HepG2 (cell line): ENCODE results near the gene CHCHD6. TPM values are rescaled to one million over a fixed set of nuclear protein-coding genes. Genes with fewer than 3 reads are reported as not detected.

ENCODE experiments used
- GLI4 ChIP-seq: sonication (generic); formaldehyde crosslinking; IDR thresholded peaks from 2 replicates; pipeline ENCODE4 v1.5.1; 2020; ENCODE audit warnings: missing genetic modification reagents, mild to moderate bottlenecking, moderate library complexity, borderline replicate concordance
- PITX1 ChIP-seq: sonication (generic); formaldehyde crosslinking; IDR thresholded peaks from 2 replicates; pipeline ENCODE4 v1.5.1; 2020; ENCODE audit warnings: mild to moderate bottlenecking, missing genetic modification reagents
- polyA plus RNA-seq, 8 experiments: library from polyadenylated mRNA; depleted of rRNA in 3 of 8; stranded (reverse) in 7 of 8; unstranded in 1 of 8; fragments of >200 nt; fragmentation: Illumina TruSeq in 4 of 8; extraction: Trizol in 4 of 8; gene quantifications; 2 replicates each; pipeline versions ENCODE4 v1.2.1 to v1.2.3, GENCODE V29; 2011 to 2016; ENCODE audit warnings: low read depth in 4 of 8, missing spikeins in 1 of 8, mixed read lengths in 1 of 8; ENCODE audit not compliant: insufficient read depth in 1 of 8
- total RNA-seq, 5 experiments: library from RNA; depleted of rRNA; stranded (reverse); fragments of >200 nt; fragmentation: Illumina TruSeq; extraction: Trizol; gene quantifications; 2 replicates each; pipeline ENCODE4 v1.2.3, GENCODE V29; 2016; ENCODE audit warnings: low read depth in 1 of 5
- TF ChIP-seq, protein P1 (sequence below): sonication (generic); formaldehyde crosslinking; IDR thresholded peaks from 2 replicates; pipeline ENCODE4 v1.5.0; 2020; ENCODE audit warnings: mild to moderate bottlenecking, missing genetic modification reagents, borderline replicate concordance
- TF ChIP-seq, protein P2 (sequence below), 2 experiments: IDR thresholded peaks; 2 replicates each; pipeline ENCODE4 v1.6.1; 2011 to 2012; ENCODE audit warnings: low read length in 2 of 2, borderline replicate concordance in 1 of 2, low read depth in 1 of 2, mild to moderate bottlenecking in 1 of 2, moderate library complexity in 1 of 2

Gene CHCHD6
- total and polyA plus RNA-seq, 2 of the 13 experiments (the other 11 are each of a cell fraction or from before 2014, with no cell fraction given): 20.3 to 20.8 TPM

DNA sequence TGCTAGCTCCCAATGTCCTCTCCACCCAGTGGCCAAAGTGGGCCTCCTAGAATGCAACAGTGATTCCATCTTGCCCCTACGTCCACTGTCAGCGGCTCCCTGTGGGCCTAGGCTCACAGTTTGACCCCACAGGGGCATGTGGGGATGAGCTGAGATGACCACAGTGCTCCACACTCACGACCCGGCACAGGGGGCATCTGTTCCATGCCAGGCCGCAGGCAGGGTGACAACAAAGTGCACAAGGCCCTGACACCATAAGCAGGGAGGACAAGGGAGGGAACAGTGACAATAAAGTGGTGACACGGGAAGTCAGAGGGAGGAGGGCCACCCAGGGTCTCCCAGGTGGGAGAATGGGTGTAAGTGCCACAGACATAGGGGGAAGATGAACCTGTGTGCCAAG, 273.8 kb downstream of the CHCHD6 start (continued):
- TF ChIP-seq, protein P1, sequence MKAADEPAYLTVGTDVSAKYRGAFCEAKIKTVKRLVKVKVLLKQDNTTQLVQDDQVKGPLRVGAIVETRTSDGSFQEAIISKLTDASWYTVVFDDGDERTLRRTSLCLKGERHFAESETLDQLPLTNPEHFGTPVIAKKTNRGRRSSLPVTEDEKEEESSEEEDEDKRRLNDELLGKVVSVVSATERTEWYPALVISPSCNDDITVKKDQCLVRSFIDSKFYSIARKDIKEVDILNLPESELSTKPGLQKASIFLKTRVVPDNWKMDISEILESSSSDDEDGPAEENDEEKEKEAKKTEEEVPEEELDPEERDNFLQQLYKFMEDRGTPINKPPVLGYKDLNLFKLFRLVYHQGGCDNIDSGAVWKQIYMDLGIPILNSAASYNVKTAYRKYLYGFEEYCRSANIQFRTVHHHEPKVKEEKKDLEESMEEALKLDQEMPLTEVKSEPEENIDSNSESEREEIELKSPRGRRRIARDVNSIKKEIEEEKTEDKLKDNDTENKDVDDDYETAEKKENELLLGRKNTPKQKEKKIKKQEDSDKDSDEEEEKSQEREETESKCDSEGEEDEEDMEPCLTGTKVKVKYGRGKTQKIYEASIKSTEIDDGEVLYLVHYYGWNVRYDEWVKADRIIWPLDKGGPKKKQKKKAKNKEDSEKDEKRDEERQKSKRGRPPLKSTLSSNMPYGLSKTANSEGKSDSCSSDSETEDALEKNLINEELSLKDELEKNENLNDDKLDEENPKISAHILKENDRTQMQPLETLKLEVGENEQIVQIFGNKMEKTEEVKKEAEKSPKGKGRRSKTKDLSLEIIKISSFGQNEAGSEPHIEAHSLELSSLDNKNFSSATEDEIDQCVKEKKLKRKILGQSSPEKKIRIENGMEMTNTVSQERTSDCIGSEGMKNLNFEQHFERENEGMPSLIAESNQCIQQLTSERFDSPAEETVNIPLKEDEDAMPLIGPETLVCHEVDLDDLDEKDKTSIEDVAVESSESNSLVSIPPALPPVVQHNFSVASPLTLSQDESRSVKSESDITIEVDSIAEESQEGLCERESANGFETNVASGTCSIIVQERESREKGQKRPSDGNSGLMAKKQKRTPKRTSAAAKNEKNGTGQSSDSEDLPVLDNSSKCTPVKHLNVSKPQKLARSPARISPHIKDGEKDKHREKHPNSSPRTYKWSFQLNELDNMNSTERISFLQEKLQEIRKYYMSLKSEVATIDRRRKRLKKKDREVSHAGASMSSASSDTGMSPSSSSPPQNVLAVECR (CRISPR knock-in tag): no peak
- TF ChIP-seq GLI4 (CRISPR knock-in tag) (no peak), PITX1 (no peak)
- TF ChIP-seq, protein P2, sequence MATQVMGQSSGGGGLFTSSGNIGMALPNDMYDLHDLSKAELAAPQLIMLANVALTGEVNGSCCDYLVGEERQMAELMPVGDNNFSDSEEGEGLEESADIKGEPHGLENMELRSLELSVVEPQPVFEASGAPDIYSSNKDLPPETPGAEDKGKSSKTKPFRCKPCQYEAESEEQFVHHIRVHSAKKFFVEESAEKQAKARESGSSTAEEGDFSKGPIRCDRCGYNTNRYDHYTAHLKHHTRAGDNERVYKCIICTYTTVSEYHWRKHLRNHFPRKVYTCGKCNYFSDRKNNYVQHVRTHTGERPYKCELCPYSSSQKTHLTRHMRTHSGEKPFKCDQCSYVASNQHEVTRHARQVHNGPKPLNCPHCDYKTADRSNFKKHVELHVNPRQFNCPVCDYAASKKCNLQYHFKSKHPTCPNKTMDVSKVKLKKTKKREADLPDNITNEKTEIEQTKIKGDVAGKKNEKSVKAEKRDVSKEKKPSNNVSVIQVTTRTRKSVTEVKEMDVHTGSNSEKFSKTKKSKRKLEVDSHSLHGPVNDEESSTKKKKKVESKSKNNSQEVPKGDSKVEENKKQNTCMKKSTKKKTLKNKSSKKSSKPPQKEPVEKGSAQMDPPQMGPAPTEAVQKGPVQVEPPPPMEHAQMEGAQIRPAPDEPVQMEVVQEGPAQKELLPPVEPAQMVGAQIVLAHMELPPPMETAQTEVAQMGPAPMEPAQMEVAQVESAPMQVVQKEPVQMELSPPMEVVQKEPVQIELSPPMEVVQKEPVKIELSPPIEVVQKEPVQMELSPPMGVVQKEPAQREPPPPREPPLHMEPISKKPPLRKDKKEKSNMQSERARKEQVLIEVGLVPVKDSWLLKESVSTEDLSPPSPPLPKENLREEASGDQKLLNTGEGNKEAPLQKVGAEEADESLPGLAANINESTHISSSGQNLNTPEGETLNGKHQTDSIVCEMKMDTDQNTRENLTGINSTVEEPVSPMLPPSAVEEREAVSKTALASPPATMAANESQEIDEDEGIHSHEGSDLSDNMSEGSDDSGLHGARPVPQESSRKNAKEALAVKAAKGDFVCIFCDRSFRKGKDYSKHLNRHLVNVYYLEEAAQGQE (IDR thresholded peaks at IDR 0.05; ENCODE audit: borderline replicate concordance in 1 of 2, low read depth in 1 of 2, low read length in 2 of 2): no peak
